Stimulated activated naive CD8-positive, alpha-beta T cell treated with anti-CD3 and anti-CD28 coated beads, Interleukin-15, Interleukin-2, amounts not matched to agents 100 ng/mL and 50 ng/mL, for 24 hours (primary cell): Measurements from ENCODE around the gene CUTC.

Source experiments
- H3K27ac Mint-ChIP-seq: one replicate; pipeline ENCODE4 v1.8.0; 2021; ENCODE audit warnings: mild to moderate bottlenecking, mixed read lengths
- H3K27me3 Mint-ChIP-seq: one replicate; pipeline ENCODE4 v1.8.0; 2021; ENCODE audit warnings: mixed read lengths
- H3K36me3 Mint-ChIP-seq: one replicate; pipeline ENCODE4 v1.8.0; 2021; ENCODE audit warnings: low read depth, mixed read lengths
- H3K4me1 Mint-ChIP-seq: one replicate; pipeline ENCODE4 v1.8.0; 2021; ENCODE audit warnings: low read depth, mixed read lengths
- H3K4me3 Mint-ChIP-seq: one replicate; pipeline ENCODE4 v1.8.0; 2021; ENCODE audit warnings: mild to moderate bottlenecking, mixed read lengths
- H3K9me3 Mint-ChIP-seq: one replicate; pipeline ENCODE4 v1.8.0; 2021; ENCODE audit warnings: mixed read lengths

The CUTC gene, protein sequence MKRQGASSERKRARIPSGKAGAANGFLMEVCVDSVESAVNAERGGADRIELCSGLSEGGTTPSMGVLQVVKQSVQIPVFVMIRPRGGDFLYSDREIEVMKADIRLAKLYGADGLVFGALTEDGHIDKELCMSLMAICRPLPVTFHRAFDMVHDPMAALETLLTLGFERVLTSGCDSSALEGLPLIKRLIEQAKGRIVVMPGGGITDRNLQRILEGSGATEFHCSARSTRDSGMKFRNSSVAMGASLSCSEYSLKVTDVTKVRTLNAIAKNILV

GRCh38 chr10:99732033-99732842 is at the start of gene CUTC, which contains the start of gene COX15:
CUTC (plus strand) TSS chr10:99732234; CDS start chr10:99732349, 115 bp downstream.
COX15 (minus strand) TSS chr10:99732127; CDS start chr10:99732049, 78 bp downstream.
- Mint-ChIP-seq H3K9me3 (no peaks in the 10 kb centered on the region), H3K27me3 (no peaks in the 10 kb centered on the region), H3K4me3 (peak within 1 kb of the TSS; percentile 100), H3K4me1 (peaks cover 29% of the 10 kb centered on the region), H3K27ac (peak within 1 kb of the TSS; percentile 99), H3K36me3 (peaks cover 51% of the 10 kb centered on the region)

- Mint-ChIP-seq H3K27me3 (no peaks in the 10 kb centered on the region), H3K36me3 (peaks cover 32% of the 10 kb centered on the region), H3K4me3 (no peak overlapping the region)
Measured at GRCh38 chr10:99682752-99683151, 49.3 kb upstream of the CUTC start.

DNA sequence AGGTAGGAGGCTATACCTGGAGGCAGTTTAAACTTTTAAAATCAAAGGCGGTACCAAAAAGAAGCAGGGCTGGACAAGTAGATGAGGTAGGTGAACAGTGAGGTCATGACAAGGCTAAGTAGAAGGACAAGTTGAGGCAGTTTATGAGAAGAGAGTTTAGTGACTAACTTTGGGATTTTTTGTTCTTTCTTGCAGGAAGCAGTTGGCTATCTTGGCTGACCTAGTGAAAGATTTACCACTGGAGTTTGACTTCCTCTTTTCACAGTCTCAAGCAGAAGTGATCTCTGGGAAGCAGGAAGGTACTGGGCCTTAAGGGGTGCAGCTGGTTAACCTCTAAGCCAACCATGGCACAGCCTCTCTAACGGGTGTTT is 46.5 kb upstream of the CUTC start:
- H3K4me1 Mint-ChIP-seq: peaks cover 8% of the 10 kb centered on the region
- H3K9me3 Mint-ChIP-seq: no peaks in the 10 kb centered on the region
- no peaks in the 10 kb centered on the region for H3K27me3 Mint-ChIP-seq
- no peak overlapping the region for H3K4me3 Mint-ChIP-seq
- peaks cover 33% of the 10 kb centered on the region for H3K36me3 Mint-ChIP-seq
- peak overlapping the region; percentile 14 for H3K27ac Mint-ChIP-seq

More at GRCh38 chr10:99682752-99683151, 49.3 kb upstream of the CUTC start:
- peaks cover 8% of the 10 kb centered on the region for H3K4me1 Mint-ChIP-seq
- no peaks in the 10 kb centered on the region for H3K9me3 Mint-ChIP-seq
- H3K27ac Mint-ChIP-seq: no peak overlapping the region

- no peaks in the 10 kb centered on the region for H3K9me3 Mint-ChIP-seq
- H3K27ac Mint-ChIP-seq: no peak overlapping the region
- no peaks in the 10 kb centered on the region for H3K27me3 Mint-ChIP-seq
- peaks cover 39% of the 10 kb centered on the region for H3K36me3 Mint-ChIP-seq
- H3K4me3 Mint-ChIP-seq: no peak overlapping the region
- peaks cover 8% of the 10 kb centered on the region for H3K4me1 Mint-ChIP-seq
Measured at GRCh38 chr10:99689461-99689860, 42.6 kb upstream of the CUTC start.

- H3K4me1 Mint-ChIP-seq: no peaks in the 10 kb centered on the region
- peaks cover 54% of the 10 kb centered on the region for H3K36me3 Mint-ChIP-seq
- no peak overlapping the region for H3K27ac Mint-ChIP-seq
- no peak overlapping the region for H3K4me3 Mint-ChIP-seq
- no peaks in the 10 kb centered on the region for H3K27me3 Mint-ChIP-seq
- no peaks in the 10 kb centered on the region for H3K9me3 Mint-ChIP-seq
Measured at GRCh38 chr10:99693933-99694583, 38.0 kb upstream of the CUTC start.

- Mint-ChIP-seq H3K27me3 (no peaks in the 10 kb centered on the region), H3K4me1 (no peaks in the 10 kb centered on the region), H3K4me3 (no peak overlapping the region), H3K36me3 (peaks cover 58% of the 10 kb centered on the region), H3K27ac (no peak overlapping the region), H3K9me3 (no peaks in the 10 kb centered on the region)
Measured at GRCh38 chr10:99695761-99696160, 36.3 kb upstream of the CUTC start.

- H3K4me1 Mint-ChIP-seq: no peaks in the 10 kb centered on the region
- H3K9me3 Mint-ChIP-seq: no peaks in the 10 kb centered on the region
- no peaks in the 10 kb centered on the region for H3K27me3 Mint-ChIP-seq
- H3K36me3 Mint-ChIP-seq: peaks cover 57% of the 10 kb centered on the region
- no peak overlapping the region for H3K4me3 Mint-ChIP-seq
- H3K27ac Mint-ChIP-seq: peak overlapping the region; percentile 4
Measured at GRCh38 chr10:99698504-99699080, 33.4 kb upstream of the CUTC start.

DNA sequence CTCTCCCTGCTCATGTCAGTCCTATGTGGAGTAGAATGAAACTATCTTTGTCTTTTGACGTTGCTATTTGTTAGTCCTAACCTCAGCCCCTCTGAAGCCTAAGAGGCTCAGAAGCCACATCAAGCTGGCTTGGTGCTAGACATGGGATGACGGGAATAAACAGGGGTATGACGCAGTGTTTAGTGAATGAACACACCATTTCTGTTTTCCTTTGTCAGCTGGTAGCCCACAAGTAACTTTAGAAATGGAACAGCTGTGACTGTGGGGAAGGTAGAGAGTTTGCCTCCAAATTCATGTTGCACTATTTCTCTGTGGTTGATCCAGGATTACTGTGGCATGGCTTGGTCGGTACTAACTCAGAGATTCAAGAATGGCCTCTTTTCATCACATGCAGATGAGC is 31.4 kb upstream of the CUTC start:
- H3K36me3 Mint-ChIP-seq: peaks cover 69% of the 10 kb centered on the region
- no peak overlapping the region for H3K4me3 Mint-ChIP-seq
- no peaks in the 10 kb centered on the region for H3K27me3 Mint-ChIP-seq
- H3K4me1 Mint-ChIP-seq: no peaks in the 10 kb centered on the region
- H3K27ac Mint-ChIP-seq: no peak overlapping the region
- H3K9me3 Mint-ChIP-seq: no peaks in the 10 kb centered on the region

- Mint-ChIP-seq H3K4me1 (peaks cover 12% of the 10 kb centered on the region), H3K9me3 (no peaks in the 10 kb centered on the region), H3K27ac (no peak overlapping the region), H3K4me3 (no peak overlapping the region), H3K36me3 (peaks cover 52% of the 10 kb centered on the region), H3K27me3 (no peaks in the 10 kb centered on the region)
Measured at GRCh38 chr10:99708428-99709012, 23.5 kb upstream of the CUTC start.

GRCh38 chr10:99709480-99710229 is 22.4 kb upstream of the CUTC start:
- peak overlapping the region; percentile 79 for H3K27ac Mint-ChIP-seq
- H3K4me1 Mint-ChIP-seq: peaks cover 12% of the 10 kb centered on the region
- H3K27me3 Mint-ChIP-seq: no peaks in the 10 kb centered on the region
- no peak overlapping the region for H3K4me3 Mint-ChIP-seq
- H3K36me3 Mint-ChIP-seq: peaks cover 51% of the 10 kb centered on the region
- H3K9me3 Mint-ChIP-seq: no peaks in the 10 kb centered on the region

- no peak overlapping the region for H3K4me3 Mint-ChIP-seq
- no peaks in the 10 kb centered on the region for H3K9me3 Mint-ChIP-seq
- no peak overlapping the region for H3K27ac Mint-ChIP-seq
- no peaks in the 10 kb centered on the region for H3K27me3 Mint-ChIP-seq
- H3K36me3 Mint-ChIP-seq: peaks cover 50% of the 10 kb centered on the region
- H3K4me1 Mint-ChIP-seq: peaks cover 12% of the 10 kb centered on the region
Measured at GRCh38 chr10:99711129-99711719, 20.8 kb upstream of the CUTC start.

GRCh38 chr10:99714446-99714845 is 17.6 kb upstream of the CUTC start:
- no peak overlapping the region for H3K27ac Mint-ChIP-seq
- H3K4me3 Mint-ChIP-seq: no peak overlapping the region
- H3K36me3 Mint-ChIP-seq: peaks cover 68% of the 10 kb centered on the region
- H3K4me1 Mint-ChIP-seq: peaks cover 12% of the 10 kb centered on the region
- no peaks in the 10 kb centered on the region for H3K9me3 Mint-ChIP-seq
- H3K27me3 Mint-ChIP-seq: no peaks in the 10 kb centered on the region

GRCh38 chr10:99720387-99720786 is 11.6 kb upstream of the CUTC start:
- Mint-ChIP-seq H3K9me3 (no peaks in the 10 kb centered on the region), H3K27me3 (no peaks in the 10 kb centered on the region), H3K36me3 (peaks cover 79% of the 10 kb centered on the region), H3K4me1 (no peaks in the 10 kb centered on the region), H3K4me3 (no peak overlapping the region), H3K27ac (no peak overlapping the region)

GRCh38 chr10:99730026-99730425 is 2.0 kb upstream of the CUTC start:
- Mint-ChIP-seq H3K27ac (no peak overlapping the region), H3K36me3 (peaks cover 49% of the 10 kb centered on the region), H3K4me3 (no peak overlapping the region), H3K9me3 (no peaks in the 10 kb centered on the region), H3K27me3 (no peaks in the 10 kb centered on the region), H3K4me1 (peaks cover 17% of the 10 kb centered on the region)
